Measurements from ENCODE around the gene RPL13A.

DNA sequence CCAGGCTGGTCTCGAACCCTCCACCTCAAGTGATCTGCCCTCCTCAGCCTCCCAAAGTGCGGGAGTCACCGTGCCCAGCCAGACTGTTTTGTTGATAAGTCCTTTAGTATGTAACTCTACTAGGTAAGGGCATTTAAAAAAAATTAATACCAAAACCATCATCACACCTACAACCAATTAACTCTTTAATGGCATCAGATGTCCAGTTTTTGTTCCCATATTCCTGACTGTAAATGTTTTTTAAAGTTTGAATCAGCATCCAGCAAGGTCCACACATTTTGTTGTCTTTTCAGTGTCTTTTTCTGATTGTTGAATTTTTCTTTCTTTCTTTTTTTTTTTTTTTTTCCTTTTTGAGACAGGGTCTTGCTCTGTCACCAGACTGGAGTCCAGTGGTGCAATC lies 30.6 kb downstream of the RPL13A start:
- TF ChIP-seq POLR2AphosphoS5 (IDR thresholded peaks at IDR 0.05; ENCODE audit: low read depth, low read length) (no peak), TAF1 (IDR thresholded peaks at IDR 0.05; ENCODE audit: borderline replicate concordance, insufficient read depth, low read length) (no peak), FOXP2 (optimal IDR thresholded peaks at IDR 0.05; ENCODE audit: borderline replicate concordance, extremely low read depth, extremely low read length, insufficient read depth) (no peak), SIN3A (IDR thresholded peaks at IDR 0.05; ENCODE audit: borderline replicate concordance, insufficient read depth, low read length) (no peak)
- TF ChIP-seq, protein P1, sequence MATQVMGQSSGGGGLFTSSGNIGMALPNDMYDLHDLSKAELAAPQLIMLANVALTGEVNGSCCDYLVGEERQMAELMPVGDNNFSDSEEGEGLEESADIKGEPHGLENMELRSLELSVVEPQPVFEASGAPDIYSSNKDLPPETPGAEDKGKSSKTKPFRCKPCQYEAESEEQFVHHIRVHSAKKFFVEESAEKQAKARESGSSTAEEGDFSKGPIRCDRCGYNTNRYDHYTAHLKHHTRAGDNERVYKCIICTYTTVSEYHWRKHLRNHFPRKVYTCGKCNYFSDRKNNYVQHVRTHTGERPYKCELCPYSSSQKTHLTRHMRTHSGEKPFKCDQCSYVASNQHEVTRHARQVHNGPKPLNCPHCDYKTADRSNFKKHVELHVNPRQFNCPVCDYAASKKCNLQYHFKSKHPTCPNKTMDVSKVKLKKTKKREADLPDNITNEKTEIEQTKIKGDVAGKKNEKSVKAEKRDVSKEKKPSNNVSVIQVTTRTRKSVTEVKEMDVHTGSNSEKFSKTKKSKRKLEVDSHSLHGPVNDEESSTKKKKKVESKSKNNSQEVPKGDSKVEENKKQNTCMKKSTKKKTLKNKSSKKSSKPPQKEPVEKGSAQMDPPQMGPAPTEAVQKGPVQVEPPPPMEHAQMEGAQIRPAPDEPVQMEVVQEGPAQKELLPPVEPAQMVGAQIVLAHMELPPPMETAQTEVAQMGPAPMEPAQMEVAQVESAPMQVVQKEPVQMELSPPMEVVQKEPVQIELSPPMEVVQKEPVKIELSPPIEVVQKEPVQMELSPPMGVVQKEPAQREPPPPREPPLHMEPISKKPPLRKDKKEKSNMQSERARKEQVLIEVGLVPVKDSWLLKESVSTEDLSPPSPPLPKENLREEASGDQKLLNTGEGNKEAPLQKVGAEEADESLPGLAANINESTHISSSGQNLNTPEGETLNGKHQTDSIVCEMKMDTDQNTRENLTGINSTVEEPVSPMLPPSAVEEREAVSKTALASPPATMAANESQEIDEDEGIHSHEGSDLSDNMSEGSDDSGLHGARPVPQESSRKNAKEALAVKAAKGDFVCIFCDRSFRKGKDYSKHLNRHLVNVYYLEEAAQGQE (IDR thresholded peaks at IDR 0.05; ENCODE audit: insufficient read depth in 1 of 2, low read depth in 2 of 2, low read length in 2 of 2): no peak
